T-helper 9 cell (primary cell): ENCODE measurements around the gene ANAPC13.

Experiments
- DNase-seq: peaks from one replicate; pipeline ENCODE4 v3.0.0-alpha.2; 2020

The ANAPC13 gene

DNA sequence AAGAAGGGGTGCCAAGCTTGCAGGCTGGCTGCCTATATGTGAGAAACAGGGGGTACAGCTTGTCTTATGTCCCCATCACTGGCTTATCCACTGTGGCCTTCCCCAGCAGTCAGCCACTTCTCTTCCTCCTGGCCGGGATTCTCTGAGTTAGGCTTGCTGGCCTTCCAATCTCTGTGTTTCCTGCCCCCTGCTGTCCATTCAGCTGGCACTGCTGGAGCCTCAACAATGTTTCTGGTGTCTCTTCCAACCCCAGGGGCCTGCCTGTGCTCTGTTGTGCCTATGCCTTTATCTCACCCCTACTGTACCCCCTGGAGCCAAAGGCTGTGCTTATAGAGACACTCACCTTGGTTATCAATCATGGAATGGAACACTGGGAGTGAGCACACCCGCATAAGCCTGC is 36.5 kb downstream of the ANAPC13 start:
- DNase-seq = no peak

DNA sequence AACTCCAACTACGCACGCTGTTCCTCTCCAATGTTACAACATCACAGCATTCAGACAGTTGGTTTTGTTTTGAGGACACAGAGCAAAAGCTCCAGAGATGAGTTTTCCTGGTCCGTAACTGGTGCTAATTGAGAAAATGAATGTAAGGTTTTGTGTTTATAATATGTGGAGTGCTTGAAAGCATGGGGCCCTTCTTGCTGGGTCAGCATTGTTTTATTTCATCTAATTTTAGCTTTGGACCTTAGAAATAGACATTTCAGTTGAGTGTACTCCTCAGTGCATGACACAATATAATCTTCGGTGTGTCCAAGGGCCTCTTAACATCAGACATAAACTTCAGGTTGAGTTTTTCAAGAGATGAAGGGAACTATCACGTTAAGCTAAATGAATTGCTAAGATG is 37.1 kb downstream of the ANAPC13 start:
- DNase-seq = no peak

DNA sequence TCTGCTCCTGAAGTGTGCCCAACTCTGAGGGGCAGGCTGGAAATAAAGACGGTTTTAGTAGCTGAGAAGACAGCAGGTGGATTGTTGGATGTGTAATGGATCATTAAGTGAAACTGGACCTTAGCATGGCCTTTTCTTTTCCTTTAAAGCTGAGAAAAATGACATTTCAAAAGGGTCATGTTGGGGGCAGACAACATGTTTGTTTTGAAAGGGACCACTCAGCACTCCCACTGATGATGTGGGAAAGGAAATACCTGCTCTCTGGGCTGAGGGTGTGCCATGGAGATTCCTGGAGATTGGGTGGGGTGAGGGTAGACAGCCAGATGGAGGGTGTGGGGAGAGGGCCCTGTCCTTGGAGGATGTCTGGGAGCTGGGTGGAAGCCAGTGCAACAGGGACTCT is 38.4 kb downstream of the ANAPC13 start:
- DNase-seq = no peak

DNA sequence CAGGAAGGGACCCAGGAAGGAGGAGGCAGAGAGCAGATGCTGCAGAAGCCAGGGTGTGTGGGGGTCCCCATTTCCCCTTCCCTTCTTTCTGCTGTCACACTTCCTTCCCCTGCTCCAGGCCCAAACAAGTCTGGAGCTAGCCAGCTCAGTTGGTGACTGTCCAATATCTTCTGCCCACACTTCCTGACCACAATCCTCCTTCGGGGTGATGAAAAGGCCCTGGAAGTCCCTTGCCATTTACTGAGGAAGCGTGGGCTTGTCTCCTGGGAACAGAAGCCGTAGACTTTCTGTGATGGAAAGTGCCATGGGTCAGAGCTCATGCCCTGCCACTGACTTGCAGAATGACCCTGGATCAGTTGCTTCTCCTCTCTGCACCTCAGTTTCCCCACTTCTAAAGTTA is 39.0 kb downstream of the ANAPC13 start:
- no peak for DNase-seq

DNA sequence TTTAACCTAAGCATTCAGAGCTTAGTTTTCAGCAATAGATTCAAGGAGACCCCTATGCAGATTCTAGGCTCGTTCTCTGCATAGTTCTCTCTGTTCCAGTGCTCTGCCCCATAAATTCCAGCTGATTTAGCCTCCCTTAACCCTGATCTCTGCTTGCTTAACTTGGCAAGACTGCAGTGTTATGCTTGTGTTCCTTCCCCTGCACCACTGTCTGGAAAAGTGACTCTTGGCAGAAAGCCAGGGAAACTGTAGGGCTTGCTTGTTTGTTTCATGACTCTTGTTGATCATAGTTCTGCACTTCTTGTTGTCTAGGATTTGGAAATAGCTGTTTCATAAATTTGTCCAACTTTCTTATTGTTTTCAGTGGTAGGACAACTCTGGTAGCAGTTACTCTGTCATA is 40.1 kb downstream of the ANAPC13 start:
- DNase-seq = no peak

DNA sequence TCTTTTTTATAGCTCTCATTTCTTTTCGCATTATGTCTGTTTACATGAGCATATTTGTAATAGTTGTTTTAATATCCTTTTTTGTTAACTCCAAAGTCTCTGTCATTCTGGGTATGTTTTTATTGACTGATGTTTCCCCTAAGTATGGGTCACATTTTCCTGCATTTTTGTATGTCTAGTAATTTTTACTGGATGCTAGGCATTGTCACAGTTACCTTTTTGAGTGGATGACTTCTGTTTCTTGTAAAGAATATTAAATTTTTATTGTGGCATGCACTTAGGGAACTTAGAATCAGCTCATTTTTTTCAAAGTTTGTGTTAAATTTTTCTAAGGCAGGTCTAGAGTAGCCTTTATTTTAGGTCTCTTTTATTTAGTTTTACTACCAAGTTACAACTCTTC is 40.7 kb downstream of the ANAPC13 start:
- no peak for DNase-seq

DNA sequence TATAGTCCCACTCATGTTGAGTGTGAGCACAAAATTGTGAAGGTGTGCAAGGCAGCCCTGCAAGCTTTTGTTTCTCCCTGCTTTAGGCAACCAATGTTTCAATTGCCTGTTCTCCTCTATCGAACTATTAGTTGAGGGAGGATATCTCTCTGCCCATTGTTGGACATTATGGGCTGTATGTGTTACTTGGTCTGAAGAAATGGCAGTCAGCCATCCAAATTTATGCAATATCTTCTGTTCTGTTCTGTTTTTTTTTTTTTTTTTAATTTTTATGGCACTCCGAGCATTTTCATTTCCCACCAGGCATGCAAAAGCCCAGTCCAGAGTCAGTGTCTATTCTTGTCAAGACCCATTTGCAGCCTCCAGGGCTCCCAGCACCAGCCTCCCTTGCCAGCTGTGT is 44.0 kb downstream of the ANAPC13 start:
- no peak for DNase-seq

DNA sequence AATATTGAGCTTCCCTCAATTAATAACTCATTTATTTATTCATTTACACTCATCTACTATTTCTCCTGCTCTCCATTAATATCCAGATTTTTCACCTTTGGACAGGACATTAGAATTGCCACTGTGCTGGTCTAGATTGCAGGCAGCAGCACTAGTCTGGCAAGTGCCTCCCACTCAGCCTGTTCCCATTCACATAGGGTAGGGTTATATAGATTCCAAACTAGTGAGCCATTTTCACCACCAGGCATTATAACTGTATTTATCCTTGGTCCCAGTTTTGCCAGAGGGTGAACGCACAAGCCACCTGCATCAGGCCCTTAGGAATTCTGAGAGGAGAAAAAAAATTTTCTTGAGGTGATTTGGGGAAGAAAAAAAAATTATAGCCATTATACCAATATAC is 44.5 kb downstream of the ANAPC13 start:
- DNase-seq = no peak

DNA sequence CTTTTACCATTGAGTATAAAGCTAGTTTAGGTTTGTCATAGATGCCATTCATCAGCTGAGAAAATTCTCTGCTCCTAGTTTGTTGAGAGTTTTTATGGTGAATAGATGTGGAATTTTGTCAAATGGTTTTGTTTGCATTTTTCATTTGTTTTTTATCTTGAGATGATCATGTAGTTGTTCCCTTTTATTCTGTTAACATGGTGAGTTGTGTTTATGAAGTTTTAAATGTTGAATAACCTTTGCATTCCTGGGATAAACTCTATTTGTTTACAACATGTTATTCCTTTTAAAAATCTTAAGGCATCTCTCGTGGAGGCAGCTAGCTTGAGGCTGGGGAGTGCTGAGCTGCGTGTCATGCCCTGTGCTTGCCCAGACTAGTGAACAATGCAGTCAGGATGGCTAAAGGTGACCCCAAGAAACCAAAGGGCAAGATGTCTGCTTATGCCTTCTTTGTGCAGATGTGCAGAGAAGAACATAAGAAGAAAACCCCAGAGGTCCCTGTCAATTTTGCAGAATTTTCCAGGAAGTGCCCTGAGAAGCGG is 48.5 kb downstream of the ANAPC13 start:
- no peak for DNase-seq

DNA sequence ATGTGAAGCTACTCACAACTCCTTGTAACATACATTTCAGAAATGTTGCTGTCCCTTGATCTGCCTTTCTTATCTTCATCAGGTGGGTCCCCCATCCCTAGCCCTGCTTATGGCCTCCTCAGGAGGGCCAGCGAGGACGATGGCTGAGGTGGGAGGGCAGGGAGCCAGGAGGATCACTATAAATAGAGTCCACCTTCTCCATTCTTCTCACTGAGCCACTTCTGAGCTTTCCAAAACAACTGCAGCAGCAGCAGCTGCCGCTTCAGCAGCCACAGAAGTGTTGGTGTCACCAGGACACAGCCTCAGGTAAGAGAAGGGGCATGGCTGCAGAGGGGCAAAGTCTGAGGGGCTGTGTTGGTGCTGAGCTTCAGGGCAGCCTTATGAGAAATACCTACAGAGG is 53.5 kb downstream of the ANAPC13 start:
- no peak for DNase-seq

DNA sequence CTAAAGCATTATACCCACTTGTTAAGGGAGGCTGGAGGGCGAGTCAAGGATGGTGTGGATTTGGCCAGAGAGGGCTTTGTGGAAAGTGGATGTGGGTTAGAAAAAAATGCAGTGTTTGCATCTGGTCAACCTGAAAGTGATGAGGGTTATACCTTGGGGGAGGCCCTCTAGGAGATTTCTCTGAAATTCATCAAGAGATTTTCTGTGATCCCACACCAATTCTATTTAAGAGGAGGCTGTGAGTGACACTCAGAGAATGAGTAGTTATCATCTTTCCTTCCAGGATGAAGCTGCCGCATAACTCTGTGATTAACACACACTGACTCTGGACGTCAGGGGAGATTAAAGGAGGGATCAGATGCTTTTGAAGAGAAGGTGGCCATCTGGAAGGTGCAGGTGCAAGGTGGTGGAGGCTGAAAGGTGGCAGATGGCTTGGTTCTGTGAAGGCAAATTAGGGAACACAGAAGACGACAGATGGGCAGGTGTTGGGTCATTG is 54.8 kb downstream of the ANAPC13 start:
- no peak for DNase-seq

DNA sequence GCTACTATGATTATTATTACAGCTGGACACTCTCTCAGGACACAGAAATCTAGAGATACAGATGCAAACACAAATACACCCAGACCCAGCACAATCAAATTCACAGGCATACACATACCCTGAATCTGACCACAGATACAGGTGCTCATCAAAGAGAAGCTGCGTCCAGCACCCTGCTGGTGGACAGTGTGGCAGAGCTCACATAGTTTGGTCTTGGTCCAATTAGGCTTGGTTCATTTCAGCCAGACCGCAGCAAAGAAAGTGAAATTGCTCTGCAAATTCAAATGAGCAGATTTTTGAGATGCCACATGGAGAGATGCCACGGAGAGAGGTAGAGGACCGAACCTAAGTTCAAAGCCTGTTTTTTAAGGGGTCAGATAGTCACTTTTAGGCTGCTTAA is 55.6 kb downstream of the ANAPC13 start:
- DNase-seq = no peak

DNA sequence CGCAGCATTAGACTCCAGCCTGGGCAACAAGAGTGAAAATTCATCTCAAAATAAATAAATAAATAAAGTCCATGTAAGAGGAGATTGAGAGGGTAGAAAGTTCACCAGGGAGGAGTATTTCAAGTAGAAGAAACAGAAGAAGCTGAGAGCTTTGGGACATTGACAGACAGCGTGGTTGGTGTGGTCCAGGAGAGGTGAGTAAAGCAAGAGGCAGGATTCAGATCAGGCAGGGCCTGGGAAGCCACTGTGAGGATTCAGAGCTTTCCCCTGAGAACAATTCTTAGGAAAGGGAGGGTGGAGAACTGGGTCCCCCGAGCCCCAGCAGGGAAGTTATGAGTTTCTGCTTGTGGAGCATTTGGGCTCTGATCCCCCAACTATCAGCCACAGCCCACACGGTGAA is 57.4 kb downstream of the ANAPC13 start:
- no peak for DNase-seq
